ENCODE data around the gene LYPD6. TPM values are rescaled to one million over a fixed set of nuclear protein-coding genes. Genes with fewer than 3 reads are reported as not detected.

LYPD6 gene
- total RNA-seq, 2 donors from 2014 or later: 0.99 to 2.9 TPM

DNA sequence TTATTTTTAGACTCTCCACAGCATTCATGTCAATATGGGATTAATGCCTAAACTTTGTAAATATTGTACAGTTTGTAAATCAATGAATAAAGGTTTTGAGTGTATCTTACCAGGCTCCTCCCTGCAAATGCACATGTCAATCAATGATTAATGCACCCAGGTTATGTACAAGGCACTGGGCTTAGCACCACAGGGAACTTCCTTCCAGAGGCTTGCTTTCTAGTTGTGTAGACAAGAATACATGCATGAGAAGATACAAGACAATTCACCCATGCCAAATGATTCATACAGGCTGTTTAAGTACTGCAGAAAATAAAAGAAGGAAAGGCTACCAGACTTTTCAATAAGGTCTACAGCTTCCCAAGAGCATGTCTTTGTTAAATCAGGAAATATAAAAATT is 143.1 kb downstream of the LYPD6 start:
- ATAC-seq: no peak
- H3K4me3 ChIP-seq: no peak overlapping the region
- H3K36me3 ChIP-seq (replicated peaks in 1 of 2; ENCODE audit: insufficient read depth in 1 of 2, low read depth in 2 of 2): no peaks in the 10 kb centered on the region
- H3K4me1 ChIP-seq: no peaks in the 10 kb centered on the region
- intact Hi-C loops (cut with DNase I): no loop called here
- TF ChIP-seq, protein P1, sequence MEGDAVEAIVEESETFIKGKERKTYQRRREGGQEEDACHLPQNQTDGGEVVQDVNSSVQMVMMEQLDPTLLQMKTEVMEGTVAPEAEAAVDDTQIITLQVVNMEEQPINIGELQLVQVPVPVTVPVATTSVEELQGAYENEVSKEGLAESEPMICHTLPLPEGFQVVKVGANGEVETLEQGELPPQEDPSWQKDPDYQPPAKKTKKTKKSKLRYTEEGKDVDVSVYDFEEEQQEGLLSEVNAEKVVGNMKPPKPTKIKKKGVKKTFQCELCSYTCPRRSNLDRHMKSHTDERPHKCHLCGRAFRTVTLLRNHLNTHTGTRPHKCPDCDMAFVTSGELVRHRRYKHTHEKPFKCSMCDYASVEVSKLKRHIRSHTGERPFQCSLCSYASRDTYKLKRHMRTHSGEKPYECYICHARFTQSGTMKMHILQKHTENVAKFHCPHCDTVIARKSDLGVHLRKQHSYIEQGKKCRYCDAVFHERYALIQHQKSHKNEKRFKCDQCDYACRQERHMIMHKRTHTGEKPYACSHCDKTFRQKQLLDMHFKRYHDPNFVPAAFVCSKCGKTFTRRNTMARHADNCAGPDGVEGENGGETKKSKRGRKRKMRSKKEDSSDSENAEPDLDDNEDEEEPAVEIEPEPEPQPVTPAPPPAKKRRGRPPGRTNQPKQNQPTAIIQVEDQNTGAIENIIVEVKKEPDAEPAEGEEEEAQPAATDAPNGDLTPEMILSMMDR (IDR thresholded peaks at IDR 0.05): no peak
- no peak for TF ChIP-seq POLR2A (IDR thresholded peaks at IDR 0.05)
- H3K27me3 ChIP-seq: no peaks in the 10 kb centered on the region
- no peak overlapping the region for H3K27ac ChIP-seq
- DNase-seq: no peak
- H3K9me3 ChIP-seq: no peaks in the 10 kb centered on the region

DNA sequence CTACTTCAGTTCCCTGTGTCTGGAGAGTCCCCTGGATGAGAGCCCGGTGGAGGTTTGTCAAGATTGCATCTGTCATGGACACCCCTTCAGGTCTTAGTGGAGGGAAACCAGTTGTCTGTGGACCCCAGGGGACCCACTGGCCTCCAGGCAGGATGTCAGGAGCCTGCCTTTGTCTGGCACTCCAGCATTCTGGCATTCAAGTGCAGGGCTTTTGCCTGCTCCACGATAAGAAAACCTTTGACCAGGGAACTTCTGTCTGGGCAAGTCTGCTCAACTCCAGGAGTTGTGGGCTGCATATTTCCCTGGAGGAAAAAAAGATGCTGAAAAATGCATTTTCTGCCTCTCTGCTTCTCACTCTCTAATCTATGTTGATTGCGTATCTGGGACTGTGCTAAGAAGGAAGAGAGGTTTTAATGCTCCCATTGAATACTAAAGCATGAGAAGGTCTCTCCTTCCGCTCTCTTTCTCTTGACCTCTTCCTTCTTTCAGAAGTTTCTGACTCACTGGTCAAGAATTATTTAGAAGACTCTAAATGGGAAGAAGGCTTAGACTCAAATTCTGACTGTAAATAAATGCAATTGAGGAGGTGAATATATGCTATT is 152.7 kb downstream of the LYPD6 start:
- Histone ChIP-seq H3K27me3 (no peaks in the 10 kb centered on the region), H3K27ac (no peak overlapping the region), H3K4me3 (no peak overlapping the region), H3K4me1 (no peaks in the 10 kb centered on the region), H3K36me3 (replicated peaks in 1 of 2; ENCODE audit: insufficient read depth in 1 of 2, low read depth in 2 of 2) (no peaks in the 10 kb centered on the region), H3K9me3 (no peaks in the 10 kb centered on the region)
- intact Hi-C loops (cut with DNase I): no loop called here
- no peak for ATAC-seq
- TF ChIP-seq, protein P1 (IDR thresholded peaks at IDR 0.05): no peak
- no peak for TF ChIP-seq POLR2A (IDR thresholded peaks at IDR 0.05)
- 76 to 93% methylated on average over 4 of the region's 4 CpGs for WGBS, 2 donors
- no peak for DNase-seq

DNA sequence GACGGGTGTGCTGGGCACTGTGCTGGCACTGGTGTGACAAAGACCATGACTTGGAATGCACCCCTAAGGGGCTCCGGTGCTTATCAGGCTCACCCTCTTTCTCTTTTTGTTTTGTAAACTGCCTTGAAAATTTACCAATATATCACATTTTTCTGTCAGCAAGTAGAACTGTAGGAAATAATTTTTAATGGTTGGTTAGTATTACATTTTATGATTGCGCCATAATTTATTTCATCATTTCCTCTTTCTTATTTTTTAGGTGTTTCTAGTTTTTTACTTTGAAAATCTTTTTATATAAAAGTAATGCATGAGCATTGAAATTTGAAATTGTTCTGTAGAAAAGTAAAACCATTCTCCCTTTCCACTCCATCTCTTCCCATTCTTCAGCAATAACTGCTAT is 156.3 kb downstream of the LYPD6 start:
- Histone ChIP-seq H3K27ac (no peak overlapping the region), H3K9me3 (no peaks in the 10 kb centered on the region), H3K36me3 (replicated peaks in 1 of 2; ENCODE audit: insufficient read depth in 1 of 2, low read depth in 2 of 2) (no peaks in the 10 kb centered on the region), H3K27me3 (no peaks in the 10 kb centered on the region), H3K4me3 (no peak overlapping the region), H3K4me1 (no peaks in the 10 kb centered on the region)
- 64 to 83% methylated on average over 3 of the region's 3 CpGs for WGBS, 2 donors
- no peak for DNase-seq
- TF ChIP-seq, protein P1 (IDR thresholded peaks at IDR 0.05): no peak
- TF ChIP-seq POLR2A (IDR thresholded peaks at IDR 0.05): no peak
- intact Hi-C loops (cut with DNase I): no loop called here
- no peak for ATAC-seq

DNA sequence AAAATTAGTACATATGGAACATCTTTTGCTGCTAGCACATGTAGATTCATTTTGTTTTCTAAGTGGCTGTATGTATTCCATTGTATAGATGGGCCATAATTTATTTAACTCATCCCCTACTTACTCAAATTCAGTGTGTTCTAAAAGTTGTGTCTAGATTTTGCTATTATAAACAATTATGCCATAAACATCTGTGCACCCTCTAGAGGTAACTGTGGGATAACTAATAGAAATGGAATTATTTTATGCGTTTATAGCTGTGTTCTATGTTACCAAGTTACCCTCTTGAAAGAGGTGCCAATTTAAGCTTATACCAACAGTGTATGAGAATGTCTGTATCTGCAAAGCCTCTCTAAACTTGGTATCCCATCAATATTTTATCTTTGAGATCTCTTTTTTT is 156.8 kb downstream of the LYPD6 start:
- no peak overlapping the region for H3K4me3 ChIP-seq
- no peak for TF ChIP-seq POLR2A (IDR thresholded peaks at IDR 0.05)
- TF ChIP-seq, protein P1 (IDR thresholded peaks at IDR 0.05): no peak
- DNase-seq: no peak

DNA sequence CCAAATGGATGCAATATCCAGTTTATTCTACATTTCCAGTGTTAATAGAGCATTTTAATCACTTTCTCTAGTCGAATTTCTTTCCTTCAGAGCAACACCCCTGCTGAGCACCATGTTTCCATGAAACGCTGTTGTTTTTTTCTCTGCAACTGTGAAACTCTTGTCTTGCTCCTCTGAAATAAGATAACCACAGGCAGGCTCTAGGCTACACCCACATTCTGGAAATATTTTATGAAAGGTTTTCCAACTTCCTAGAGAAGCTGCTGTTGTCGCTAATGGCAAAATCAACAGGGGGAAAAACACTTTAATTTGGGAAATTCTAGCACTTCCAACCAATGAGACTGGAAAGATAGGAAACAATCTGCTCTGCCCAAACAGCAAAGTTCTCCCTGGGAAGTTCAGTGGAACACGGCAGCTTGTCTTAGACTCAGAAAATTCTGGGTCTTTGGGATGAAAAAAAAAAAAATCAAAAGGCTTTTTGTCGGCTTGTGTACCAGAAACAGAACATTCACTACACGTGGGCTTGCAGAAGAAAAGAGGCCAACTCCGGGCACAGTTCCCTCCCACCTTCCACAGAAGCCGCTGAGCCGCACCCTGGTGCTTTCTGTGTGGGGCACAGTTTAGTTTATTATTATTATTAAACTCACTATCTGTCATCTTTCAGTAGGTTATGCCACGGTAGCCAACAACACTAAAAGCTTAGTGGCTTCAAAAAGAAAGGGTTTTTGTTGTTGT is 158.5 kb downstream of the LYPD6 start:
- Histone ChIP-seq H3K4me1 (no peaks in the 10 kb centered on the region), H3K36me3 (replicated peaks in 1 of 2; ENCODE audit: insufficient read depth in 1 of 2, low read depth in 2 of 2) (no peaks in the 10 kb centered on the region), H3K4me3 (no peak overlapping the region), H3K9me3 (no peaks in the 10 kb centered on the region), H3K27ac (no peak overlapping the region), H3K27me3 (no peaks in the 10 kb centered on the region)
- DNase-seq: no peak
- 48 to 53% methylated on average over 10 of the region's 10 CpGs for WGBS, 2 donors
- intact Hi-C loops (cut with DNase I): no loop called here
- no peak for ATAC-seq
- TF ChIP-seq POLR2A (IDR thresholded peaks at IDR 0.05): no peak
- TF ChIP-seq, protein P1 (IDR thresholded peaks at IDR 0.05): no peak

More for the DNA sequence above, 156.8 kb downstream of the LYPD6 start:
- no peaks in the 10 kb centered on the region for H3K27me3 ChIP-seq
- H3K27ac ChIP-seq: no peak overlapping the region
- intact Hi-C loops (cut with DNase I): no loop called here
- no peaks in the 10 kb centered on the region for H3K4me1 ChIP-seq
- no peaks in the 10 kb centered on the region for H3K36me3 ChIP-seq (replicated peaks in 1 of 2; ENCODE audit: insufficient read depth in 1 of 2, low read depth in 2 of 2)
- WGBS, 2 donors: 41% methylated on average over 1 of the region's 1 CpG
- ATAC-seq: no peak
- no peaks in the 10 kb centered on the region for H3K9me3 ChIP-seq

All from body of pancreas (tissue), 4 donors.